K562 treated with DMSO at 1 percent for 48 hours (cell line): Measurements from ENCODE around the gene SAE1. TPM values are rescaled to one million over a fixed set of nuclear protein-coding genes. Genes with fewer than 3 reads are reported as not detected.

Experiments
- total RNA-seq: library from RNA; unstranded; fragments of 300-600 nt; gene quantifications from 2 replicates; pipeline ENCODE4 v1.2.3, GENCODE V29; 2022; ENCODE audit warnings: low replicate concordance; ENCODE audit errors: extremely low read depth

Gene SAE1
- total RNA-seq, result 220 TPM in 1 of 2 replicates, not detected in the other

DNA sequence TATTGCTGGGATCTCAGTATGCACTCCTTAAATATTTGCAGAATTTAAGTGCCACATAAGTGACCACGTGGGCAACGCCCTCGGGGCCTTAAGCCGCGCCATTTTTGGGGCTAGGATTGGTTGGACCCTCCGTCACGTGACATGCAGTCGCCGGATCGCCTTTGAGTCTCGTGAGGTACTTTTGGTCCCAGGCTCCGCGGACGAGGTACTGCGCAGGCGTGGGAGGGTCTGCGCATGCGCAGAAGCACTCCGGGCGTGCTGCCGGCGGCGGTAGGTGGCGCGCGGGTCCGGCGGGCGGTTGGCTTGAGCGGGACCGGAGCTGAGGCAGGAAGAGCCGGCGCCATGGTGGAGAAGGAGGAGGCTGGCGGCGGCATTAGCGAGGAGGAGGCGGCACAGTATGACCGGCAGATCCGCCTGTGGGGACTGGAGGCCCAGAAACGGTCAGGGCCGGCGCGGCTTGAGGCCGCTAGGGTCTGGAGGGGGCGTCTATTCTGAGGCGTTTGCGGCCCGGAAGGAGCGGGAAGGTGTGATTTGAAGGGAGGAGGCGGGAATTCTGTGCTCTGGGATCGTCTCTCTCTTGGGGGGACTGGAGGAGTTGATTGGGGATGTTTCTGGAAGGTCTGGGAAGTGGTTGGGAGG is at the start of gene SAE1:
Gene SAE1, plus strand, starts transcription at position 247 of the 639 bp plus-strand sequence. Its CDS starts 96 bp downstream, at position 343.

DNA sequence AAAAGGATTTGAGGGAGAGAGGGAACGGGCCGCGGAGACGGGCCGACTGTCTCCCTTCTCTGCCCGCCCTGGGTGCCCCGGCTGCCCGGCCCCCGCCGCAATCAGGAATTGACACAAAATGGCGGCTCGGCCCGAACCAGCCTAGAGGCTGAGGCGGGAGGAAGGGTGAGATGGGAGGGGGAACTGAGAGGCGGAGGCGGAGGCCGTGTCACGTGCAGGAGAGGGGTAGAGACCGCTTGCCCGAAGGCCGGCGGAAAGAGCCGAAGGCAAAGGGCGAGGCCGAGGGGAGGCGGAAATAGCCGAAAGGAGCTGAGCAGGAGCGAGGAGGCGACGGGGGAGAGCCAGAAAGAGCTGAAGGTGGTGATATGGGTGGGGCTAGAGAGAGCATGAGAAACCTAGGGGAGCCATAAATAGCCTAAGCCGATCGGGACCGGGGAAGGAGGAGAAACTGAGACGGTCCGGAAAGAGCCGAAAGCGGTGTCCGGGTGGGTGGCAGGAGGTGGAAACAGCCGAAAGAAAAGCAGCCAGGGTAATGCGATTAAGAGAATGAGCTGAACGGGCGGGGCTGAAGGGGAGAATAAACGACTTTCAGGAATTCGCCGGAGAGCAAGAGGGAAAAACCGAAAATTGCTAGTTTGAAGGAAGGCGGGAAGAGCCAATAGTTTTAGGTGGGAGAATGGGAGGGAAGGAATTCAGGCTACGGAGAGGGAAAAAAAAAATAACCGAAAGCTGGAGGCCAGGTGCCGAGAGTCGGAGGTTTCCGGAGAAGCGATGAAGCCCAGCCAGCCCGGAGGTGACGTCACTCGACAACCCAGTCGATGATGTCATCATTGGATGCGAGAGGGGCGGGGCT is 17.4 kb upstream of the SAE1 start, which contains the start of gene ZC3H4:
Gene ZC3H4, minus strand, starts transcription at position 780 of the 853 bp plus-strand sequence. CDS start 1,192 bp downstream, outside the sequence.

DNA sequence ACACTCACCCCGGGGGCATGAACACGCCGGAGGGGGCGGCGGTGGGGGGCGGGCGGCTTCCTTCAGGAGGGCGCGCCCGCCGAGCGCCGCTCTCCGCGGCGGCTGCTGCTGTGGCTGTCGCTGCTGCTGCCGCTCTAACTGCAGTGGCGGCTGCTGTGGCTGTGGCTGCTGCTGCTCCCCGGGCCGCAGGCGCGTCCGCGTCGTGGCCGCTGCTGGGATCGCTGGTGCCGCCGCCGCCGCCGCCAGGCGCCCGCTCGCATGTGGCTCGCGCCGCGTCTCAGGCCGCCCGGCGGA is 100.2 kb downstream of the SAE1 start, which contains the start of gene BBC3:
Gene BBC3, minus strand, starts transcription at position 279 of the 294 bp plus-strand sequence. CDS start 2,768 bp downstream, outside the sequence.

DNA sequence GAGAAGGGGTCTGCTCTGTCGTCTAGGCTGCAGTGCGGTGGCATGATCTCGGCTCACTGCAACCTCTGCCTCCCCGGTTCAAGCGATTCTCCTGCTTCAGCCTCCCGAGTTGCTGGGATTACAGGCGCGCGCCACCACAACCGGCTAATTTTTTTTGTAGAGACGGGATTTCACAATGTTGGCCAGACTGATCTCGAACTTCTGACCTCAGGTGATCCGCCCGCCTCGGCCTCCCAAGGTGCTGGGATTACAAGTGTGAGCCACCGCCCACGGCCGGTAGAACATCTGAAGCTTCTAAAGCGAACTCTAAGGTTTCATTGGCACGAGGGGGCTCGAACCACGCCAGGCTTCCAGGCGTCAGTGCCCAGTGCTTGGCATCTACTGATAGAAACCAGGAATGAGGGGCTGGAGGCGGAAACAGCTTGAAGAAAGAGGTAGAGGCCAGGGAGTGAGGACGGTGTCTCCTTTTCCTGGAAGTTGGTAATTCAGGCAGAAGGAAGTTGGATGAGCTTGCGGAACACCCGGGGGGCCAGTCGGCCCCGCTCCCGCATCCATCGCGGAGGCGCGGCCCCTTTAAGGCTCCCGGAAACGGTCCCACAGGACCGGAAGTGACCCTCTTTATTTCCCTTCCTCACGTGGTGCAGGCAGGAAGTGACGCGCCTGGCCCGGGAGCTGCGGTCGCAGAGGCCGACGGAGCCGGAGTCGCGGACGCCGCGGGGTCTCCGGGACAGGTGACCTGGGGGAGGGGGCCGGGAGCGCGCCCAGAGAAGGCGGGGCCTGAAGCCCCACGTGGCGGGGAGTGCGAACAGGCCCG is 125.5 kb downstream of the SAE1 start, which contains the start of gene CCDC9:
Gene CCDC9, plus strand, starts transcription at position 647 of the 814 bp plus-strand sequence. CDS start 1,876 bp downstream, outside the sequence.

Other genes with a start within 250 kb of the SAE1 start
- gene NPAS1, start 111.0 kb upstream of the SAE1 start, total RNA-seq, result not detected in 2 replicates
- not detected in 2 replicates for gene TMEM160, start 82.2 kb upstream of the SAE1 start, total RNA-seq
- gene ZC3H4, start 17.1 kb upstream of the SAE1 start, total RNA-seq, result not detected in 2 replicates
- gene BBC3, start 100.4 kb downstream of the SAE1 start, total RNA-seq, result not detected in 2 replicates
- not detected in 2 replicates for gene CCDC9, start 125.7 kb downstream of the SAE1 start, total RNA-seq
- not detected in 2 replicates for gene INAFM1, start 144.1 kb downstream of the SAE1 start, total RNA-seq
- gene C5AR1, start 179.0 kb downstream of the SAE1 start, total RNA-seq, result not detected in 2 replicates
- not detected in 2 replicates for gene C5AR2, start 201.3 kb downstream of the SAE1 start, total RNA-seq
- not detected in 2 replicates for gene DHX34, start 218.5 kb downstream of the SAE1 start, total RNA-seq